ENCODE measurements around the gene IRAK1.

DNA sequence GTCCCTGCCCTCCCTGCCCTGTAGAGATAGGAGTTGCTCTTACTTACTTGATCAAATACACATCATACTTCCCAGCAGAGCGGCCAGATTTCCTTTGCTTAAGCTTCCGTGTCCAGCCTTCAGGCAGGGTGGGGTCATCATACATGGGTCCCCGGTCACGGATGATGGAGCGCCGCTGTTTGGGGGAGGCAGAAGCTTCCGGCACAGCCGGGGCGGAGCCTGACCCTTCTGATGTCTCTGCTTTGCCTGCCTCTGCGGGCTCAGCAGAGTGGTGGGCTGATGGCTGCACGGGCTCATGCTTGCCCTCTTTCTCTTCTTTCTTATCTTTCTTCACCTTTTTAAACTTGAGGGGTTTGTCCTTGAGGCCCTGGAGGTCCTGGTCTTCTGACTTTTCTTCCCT, 12.5 kb upstream of the IRAK1 start:
- TF ChIP-seq, protein P1, sequence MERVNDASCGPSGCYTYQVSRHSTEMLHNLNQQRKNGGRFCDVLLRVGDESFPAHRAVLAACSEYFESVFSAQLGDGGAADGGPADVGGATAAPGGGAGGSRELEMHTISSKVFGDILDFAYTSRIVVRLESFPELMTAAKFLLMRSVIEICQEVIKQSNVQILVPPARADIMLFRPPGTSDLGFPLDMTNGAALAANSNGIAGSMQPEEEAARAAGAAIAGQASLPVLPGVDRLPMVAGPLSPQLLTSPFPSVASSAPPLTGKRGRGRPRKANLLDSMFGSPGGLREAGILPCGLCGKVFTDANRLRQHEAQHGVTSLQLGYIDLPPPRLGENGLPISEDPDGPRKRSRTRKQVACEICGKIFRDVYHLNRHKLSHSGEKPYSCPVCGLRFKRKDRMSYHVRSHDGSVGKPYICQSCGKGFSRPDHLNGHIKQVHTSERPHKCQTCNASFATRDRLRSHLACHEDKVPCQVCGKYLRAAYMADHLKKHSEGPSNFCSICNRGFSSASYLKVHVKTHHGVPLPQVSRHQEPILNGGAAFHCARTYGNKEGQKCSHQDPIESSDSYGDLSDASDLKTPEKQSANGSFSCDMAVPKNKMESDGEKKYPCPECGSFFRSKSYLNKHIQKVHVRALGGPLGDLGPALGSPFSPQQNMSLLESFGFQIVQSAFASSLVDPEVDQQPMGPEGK (CRISPR knock-in tag; IDR thresholded peaks at IDR 0.05; ENCODE audit: borderline replicate concordance) = no peak
- TF ChIP-seq ZFP30 (CRISPR knock-in tag; IDR thresholded peaks at IDR 0.05) = no peak
- no peak for TF ChIP-seq ZFP3 (CRISPR knock-in tag; IDR thresholded peaks at IDR 0.05)
- no peak for TF ChIP-seq CSDC2 (CRISPR knock-in tag; IDR thresholded peaks at IDR 0.05)
- TF ChIP-seq ZNF8 (CRISPR knock-in tag; IDR thresholded peaks at IDR 0.05) = no peak
- no peak for TF ChIP-seq OSR1 (CRISPR knock-in tag; IDR thresholded peaks at IDR 0.05)
- no peak for TF ChIP-seq ZNF70 (CRISPR knock-in tag; IDR thresholded peaks at IDR 0.05)
- TF ChIP-seq ARNTL (CRISPR knock-in tag; IDR thresholded peaks at IDR 0.05; ENCODE audit: borderline replicate concordance, low read depth) = no peak

All from SK-N-SH treated with all-trans-retinoic acid at 6 μM for 48 hours (cell line).